Suprapubic skin (tissue), 4 donors: ENCODE measurements around the gene FLYWCH1. TPM values are rescaled to one million over a fixed set of nuclear protein-coding genes. Genes with fewer than 3 reads are reported as not detected.

Experiments used
- DNase-seq, 2 donors: peaks; one replicate each; pipeline ENCODE4 v3.0.0-alpha.2; 2019; ENCODE audit warnings: low spot score in 2 of 2
- H3K27ac ChIP-seq: fragments of 200-600 bp; sonication (generic); one replicate; pipeline ENCODE4 v1.5.1; 2019
- H3K27me3 ChIP-seq: fragments of 200-600 bp; sonication (generic); one replicate; pipeline ENCODE4 v1.5.1; 2019
- H3K36me3 ChIP-seq: fragments of 200-600 bp; sonication (generic); one replicate; pipeline ENCODE4 v1.5.1; 2019
- H3K4me1 ChIP-seq: fragments of 200-600 bp; sonication (generic); one replicate; pipeline ENCODE4 v1.5.1; 2019
- H3K4me3 ChIP-seq: fragments of 200-600 bp; sonication (generic); one replicate; pipeline ENCODE4 v1.5.1; 2019; ENCODE audit warnings: mild to moderate bottlenecking
- H3K9me3 ChIP-seq: fragments of 200-600 bp; sonication (generic); one replicate; pipeline ENCODE4 v1.5.1; 2019
- CTCF ChIP-seq, 2 donors: fragments of 200-600 bp in 1 of 2; fragments of 450-650 bp in 1 of 2; sonication (generic) in 1 of 2; IDR thresholded peaks; one replicate each; pipeline ENCODE4 v1.5.1; 2016 to 2019; ENCODE audit warnings: antibody characterized with exemption in 2 of 2, mild to moderate bottlenecking in 1 of 2, moderate library complexity in 1 of 2
- EP300 ChIP-seq: sonication (generic); formaldehyde crosslinking; IDR thresholded peaks from one replicate; pipeline ENCODE4 v1.6.1; 2017; ENCODE audit warnings: antibody characterized with exemption
- POLR2A ChIP-seq, 2 donors: fragments of 450-650 bp; IDR thresholded peaks; one replicate each; pipeline ENCODE4 v1.6.1; 2017; ENCODE audit warnings: antibody characterized with exemption in 2 of 2, mild to moderate bottlenecking in 2 of 2, moderate library complexity in 2 of 2
- POLR2AphosphoS5 ChIP-seq, 3 donors: sonication (generic); formaldehyde crosslinking; IDR thresholded peaks; one replicate each; pipeline ENCODE4 v1.6.1; 2017; ENCODE audit warnings: antibody characterized with exemption in 3 of 3
- WGBS: methylation state at CpG from one replicate; pipeline ENCODE4 v1.1.5; 2018; 5-methylcytosine and 5-hydroxymethylcytosine counted together
- total RNA-seq, 4 donors: library from RNA; depleted of rRNA; stranded (reverse); fragments of >200 nt; gene quantifications; one replicate each; pipeline ENCODE4 v1.1.0, GENCODE V29; 2016

The FLYWCH1 gene
- total RNA-seq, 4 donors from 2014 or later, result 32.7 to 81.8 (median 52.1) TPM

- Histone ChIP-seq H3K27me3 (peaks cover 85% of the 10 kb centered on the region), H3K9me3 (no peaks in the 10 kb centered on the region), H3K36me3 (no peaks in the 10 kb centered on the region), H3K27ac (no peak within 1 kb of the TSS), H3K4me1 (peaks cover 72% of the 10 kb centered on the region), H3K4me3 (peak within 1 kb of the TSS; percentile 43)
- peak in 1 of 2 donors; percentile 67 for DNase-seq
- WGBS, result no CpG with 5 or more reads among the region's 60 CpGs
- TF ChIP-seq POLR2AphosphoS5 (IDR thresholded peaks at IDR 0.05) (no peak), CTCF (IDR thresholded peaks at IDR 0.05) (no peak), POLR2A (IDR thresholded peaks at IDR 0.05) (no peak), EP300 (no peak)
Observed at GRCh38 chr16:2963723-2964474, 52.2 kb downstream of the FLYWCH1 start, which contains the start of gene KREMEN2. Gene KREMEN2 (plus strand): TSS chr16:2964275. CDS start chr16:2964521, 246 bp downstream.

- H3K9me3 ChIP-seq, result no peaks in the 10 kb centered on the region
- peaks cover 77% of the 10 kb centered on the region for H3K4me1 ChIP-seq
- no peak for TF ChIP-seq CTCF (IDR thresholded peaks at IDR 0.05)
- TF ChIP-seq POLR2A (IDR thresholded peaks at IDR 0.05), result no peak
- no peak for TF ChIP-seq POLR2AphosphoS5 (IDR thresholded peaks at IDR 0.05)
- no peak for TF ChIP-seq EP300
- no peak overlapping the region for H3K27ac ChIP-seq
- WGBS, result 6% methylated on average over 4 of the region's 68 CpGs
- peak in 1 of 2 donors; percentile 60 for DNase-seq
- peaks cover 83% of the 10 kb centered on the region for H3K27me3 ChIP-seq
- H3K36me3 ChIP-seq, result no peaks in the 10 kb centered on the region
- H3K4me3 ChIP-seq, result peak overlapping the region; percentile 43
Observed at GRCh38 chr16:2964475-2965336, 53.0 kb downstream of the FLYWCH1 start.

- no peaks in the 10 kb centered on the region for H3K36me3 ChIP-seq
- no peak overlapping the region for H3K27ac ChIP-seq
- 66% methylated on average over 39 of the region's 39 CpGs for WGBS
- peak overlapping the region; percentile 36 for H3K4me3 ChIP-seq
- H3K27me3 ChIP-seq, result peaks cover 68% of the 10 kb centered on the region
- DNase-seq, result no peak
- peaks cover 90% of the 10 kb centered on the region for H3K4me1 ChIP-seq
- no peaks in the 10 kb centered on the region for H3K9me3 ChIP-seq
- TF ChIP-seq POLR2A (IDR thresholded peaks at IDR 0.05), result no peak
- no peak for TF ChIP-seq CTCF (IDR thresholded peaks at IDR 0.05)
- no peak for TF ChIP-seq EP300
- TF ChIP-seq POLR2AphosphoS5 (IDR thresholded peaks at IDR 0.05), result no peak
Observed at GRCh38 chr16:2966043-2966807, 54.5 kb downstream of the FLYWCH1 start.

DNA sequence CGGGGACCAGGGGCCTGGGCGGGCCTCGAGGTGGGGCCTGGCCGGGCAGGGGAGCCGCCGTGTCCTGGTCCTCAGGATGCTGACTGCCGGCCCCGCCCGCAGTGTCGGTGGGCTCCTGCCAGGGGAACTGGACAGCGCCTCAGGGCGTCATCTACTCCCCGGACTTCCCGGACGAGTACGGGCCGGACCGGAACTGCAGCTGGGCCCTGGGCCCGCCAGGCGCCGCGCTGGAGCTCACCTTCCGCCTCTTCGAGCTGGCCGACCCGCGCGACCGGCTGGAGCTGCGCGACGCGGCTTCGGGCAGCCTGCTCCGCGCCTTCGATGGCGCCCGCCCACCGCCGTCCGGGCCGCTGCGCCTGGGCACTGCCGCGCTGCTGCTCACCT, 55.1 kb downstream of the FLYWCH1 start:
- WGBS, result 9% methylated on average over 9 of the region's 46 CpGs
- Histone ChIP-seq H3K4me3 (peak overlapping the region; percentile 36), H3K9me3 (no peaks in the 10 kb centered on the region), H3K27me3 (peaks cover 62% of the 10 kb centered on the region), H3K4me1 (peaks cover 86% of the 10 kb centered on the region), H3K27ac (no peak overlapping the region), H3K36me3 (no peaks in the 10 kb centered on the region)
- no peak for DNase-seq
- TF ChIP-seq EP300 (no peak), POLR2A (IDR thresholded peaks at IDR 0.05) (no peak), POLR2AphosphoS5 (IDR thresholded peaks at IDR 0.05) (no peak), CTCF (IDR thresholded peaks at IDR 0.05) (peak in 1 of 2 donors; percentile 11)
